ENCODE data around the gene FAM76A. TPM values are rescaled to one million over a fixed set of nuclear protein-coding genes. Genes with fewer than 3 reads are reported as not detected.
"Not testable (repeated sequence)": the region's sequence is repeated elsewhere in the genome, so short reads cannot be mapped to it uniquely, and the experiment has no call there.

Gene FAM76A
- total and polyA plus RNA-seq, 3 donors from 2014 or later = 22.6 to 26.6 (median 23.0) TPM

GRCh38 chr1:27774654-27775053, 48.9 kb downstream of the FAM76A start:
- 73 to 80% methylated on average over 2 of the region's 2 CpGs for WGBS, 2 donors
- intact Hi-C loops (cut with DNase I; ENCODE audit: low total_unique reads) = loop anchor here (10.0 kb wide), 1 partner anchor 50 kb away; no protein-coding TSS in a partner anchor
- H3K27me3 ChIP-seq = no peaks in the 10 kb centered on the region
- H3K4me3 ChIP-seq = no peak overlapping the region
- H3K36me3 ChIP-seq (ENCODE audit: low read depth, missing control alignments) = no peaks in the 10 kb centered on the region
- no peaks in the 10 kb centered on the region for H3K9me3 ChIP-seq
- H3K27ac ChIP-seq = no peak overlapping the region
- TF ChIP-seq CTCF (IDR thresholded peaks at IDR 0.05) (no peak), POLR2A (IDR thresholded peaks at IDR 0.05) (no peak)
- no peak for DNase-seq
- peaks cover 4% of the 10 kb centered on the region for H3K4me1 ChIP-seq

GRCh38 chr1:27775336-27775735, 49.6 kb downstream of the FAM76A start:
- H3K27me3 ChIP-seq; H3K9me3 ChIP-seq; DNase-seq; H3K4me1 ChIP-seq; H3K27ac ChIP-seq; H3K36me3 ChIP-seq (ENCODE audit: low read depth, missing control alignments); H3K4me3 ChIP-seq: not testable (repeated sequence)
- WGBS, 2 donors = 84 to 90% methylated on average over 3 of the region's 3 CpGs
- intact Hi-C loops (cut with DNase I; ENCODE audit: low total_unique reads) = loop anchor here (10.0 kb wide), 1 partner anchor 49 kb away; no protein-coding TSS in a partner anchor

- not testable (repeated sequence) for H3K27ac ChIP-seq; DNase-seq; H3K9me3 ChIP-seq; H3K4me1 ChIP-seq; H3K4me3 ChIP-seq; H3K27me3 ChIP-seq; H3K36me3 ChIP-seq (ENCODE audit: low read depth, missing control alignments)
- intact Hi-C loops (cut with DNase I; ENCODE audit: low total_unique reads) = loop anchor here (10.0 kb wide), 1 partner anchor 49 kb away; no protein-coding TSS in a partner anchor
Measured at GRCh38 chr1:27776276-27776675, 50.5 kb downstream of the FAM76A start.

GRCh38 chr1:27778056-27778455, 52.3 kb downstream of the FAM76A start:
- Histone ChIP-seq H3K27ac (no peak overlapping the region), H3K36me3 (ENCODE audit: low read depth, missing control alignments) (no peaks in the 10 kb centered on the region), H3K4me3 (no peak overlapping the region), H3K9me3 (no peaks in the 10 kb centered on the region), H3K27me3 (no peaks in the 10 kb centered on the region), H3K4me1 (no peaks in the 10 kb centered on the region)
- DNase-seq = no peak
- 80 to 89% methylated on average over 3 of the region's 3 CpGs for WGBS, 2 donors
- TF ChIP-seq CTCF (IDR thresholded peaks at IDR 0.05) (no peak), POLR2A (IDR thresholded peaks at IDR 0.05) (no peak)
- intact Hi-C loops (cut with DNase I; ENCODE audit: low total_unique reads) = loop anchor here (10.0 kb wide), 1 partner anchor 47 kb away; no protein-coding TSS in a partner anchor

- H3K27me3 ChIP-seq = no peaks in the 10 kb centered on the region
- 90 to 92% methylated on average over 4 of the region's 4 CpGs for WGBS, 2 donors
- H3K36me3 ChIP-seq (ENCODE audit: low read depth, missing control alignments) = no peaks in the 10 kb centered on the region
- no peaks in the 10 kb centered on the region for H3K4me1 ChIP-seq
- TF ChIP-seq POLR2A (IDR thresholded peaks at IDR 0.05) = no peak
- TF ChIP-seq CTCF (IDR thresholded peaks at IDR 0.05) = no peak
- no peak overlapping the region for H3K27ac ChIP-seq
- intact Hi-C loops (cut with DNase I; ENCODE audit: low total_unique reads) = loop anchor here (10.0 kb wide), 1 partner anchor 46 kb away; no protein-coding TSS in a partner anchor
- no peaks in the 10 kb centered on the region for H3K9me3 ChIP-seq
- H3K4me3 ChIP-seq = no peak overlapping the region
- no peak for DNase-seq
Measured at GRCh38 chr1:27779122-27779521, 53.4 kb downstream of the FAM76A start.

- no peak for DNase-seq
- Histone ChIP-seq H3K27me3 (no peaks in the 10 kb centered on the region), H3K4me3 (no peak overlapping the region), H3K9me3 (no peaks in the 10 kb centered on the region), H3K36me3 (ENCODE audit: low read depth, missing control alignments) (no peaks in the 10 kb centered on the region), H3K27ac (no peak overlapping the region), H3K4me1 (no peaks in the 10 kb centered on the region)
- TF ChIP-seq CTCF (IDR thresholded peaks at IDR 0.05) = no peak
- TF ChIP-seq POLR2A (IDR thresholded peaks at IDR 0.05) = no peak
- 90 to 94% methylated on average over 3 of the region's 3 CpGs for WGBS, 2 donors
- intact Hi-C loops (cut with DNase I; ENCODE audit: low total_unique reads) = no loop called here
Measured at GRCh38 chr1:27782950-27783349, 57.2 kb downstream of the FAM76A start.

Measured in testis (tissue), 3 donors.